ENCODE measurements around the gene NFKBIB. TPM values are rescaled to one million over a fixed set of nuclear protein-coding genes. Genes with fewer than 3 reads are reported as not detected.
"Not testable (repeated sequence)": the region's sequence is repeated elsewhere in the genome, so short reads cannot be mapped to it uniquely, and the experiment has no call there.

The NFKBIB gene
- total RNA-seq, 1 donor from 2014 or later, result 23.1 TPM

DNA sequence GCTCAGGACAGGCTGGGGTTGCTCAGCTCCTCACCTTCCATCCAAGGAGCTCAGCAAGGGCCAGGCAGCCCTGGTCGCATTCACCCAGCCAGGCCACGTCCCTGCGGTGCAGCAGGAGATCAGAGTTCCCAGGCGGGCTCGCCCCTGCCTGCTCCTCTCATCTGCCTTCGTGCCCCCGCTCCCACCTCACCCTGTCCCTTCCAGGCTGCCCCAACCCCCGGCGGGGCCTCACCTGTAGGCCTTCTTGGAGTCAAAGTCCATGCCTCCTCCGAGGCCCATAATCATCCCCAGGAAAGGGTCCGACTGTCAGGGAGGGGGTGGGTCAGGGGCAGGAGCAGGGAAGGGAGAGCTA, 20.4 kb upstream of the NFKBIB start:
- DNase-seq, result no peak
- Histone ChIP-seq H3K4me3 (no peak overlapping the region), H3K27ac (no peak overlapping the region), H3K9me3 (no peaks in the 10 kb centered on the region), H3K27me3 (ENCODE audit: low read depth) (no peaks in the 10 kb centered on the region), H3K4me1 (peaks cover 19% of the 10 kb centered on the region), H3K36me3 (peaks cover 47% of the 10 kb centered on the region)
- intact Hi-C loops (cut with DNase I), result no loop called here
- TF ChIP-seq, protein P1, sequence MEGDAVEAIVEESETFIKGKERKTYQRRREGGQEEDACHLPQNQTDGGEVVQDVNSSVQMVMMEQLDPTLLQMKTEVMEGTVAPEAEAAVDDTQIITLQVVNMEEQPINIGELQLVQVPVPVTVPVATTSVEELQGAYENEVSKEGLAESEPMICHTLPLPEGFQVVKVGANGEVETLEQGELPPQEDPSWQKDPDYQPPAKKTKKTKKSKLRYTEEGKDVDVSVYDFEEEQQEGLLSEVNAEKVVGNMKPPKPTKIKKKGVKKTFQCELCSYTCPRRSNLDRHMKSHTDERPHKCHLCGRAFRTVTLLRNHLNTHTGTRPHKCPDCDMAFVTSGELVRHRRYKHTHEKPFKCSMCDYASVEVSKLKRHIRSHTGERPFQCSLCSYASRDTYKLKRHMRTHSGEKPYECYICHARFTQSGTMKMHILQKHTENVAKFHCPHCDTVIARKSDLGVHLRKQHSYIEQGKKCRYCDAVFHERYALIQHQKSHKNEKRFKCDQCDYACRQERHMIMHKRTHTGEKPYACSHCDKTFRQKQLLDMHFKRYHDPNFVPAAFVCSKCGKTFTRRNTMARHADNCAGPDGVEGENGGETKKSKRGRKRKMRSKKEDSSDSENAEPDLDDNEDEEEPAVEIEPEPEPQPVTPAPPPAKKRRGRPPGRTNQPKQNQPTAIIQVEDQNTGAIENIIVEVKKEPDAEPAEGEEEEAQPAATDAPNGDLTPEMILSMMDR (IDR thresholded peaks at IDR 0.05), result no peak
- ATAC-seq, result no peak

DNA sequence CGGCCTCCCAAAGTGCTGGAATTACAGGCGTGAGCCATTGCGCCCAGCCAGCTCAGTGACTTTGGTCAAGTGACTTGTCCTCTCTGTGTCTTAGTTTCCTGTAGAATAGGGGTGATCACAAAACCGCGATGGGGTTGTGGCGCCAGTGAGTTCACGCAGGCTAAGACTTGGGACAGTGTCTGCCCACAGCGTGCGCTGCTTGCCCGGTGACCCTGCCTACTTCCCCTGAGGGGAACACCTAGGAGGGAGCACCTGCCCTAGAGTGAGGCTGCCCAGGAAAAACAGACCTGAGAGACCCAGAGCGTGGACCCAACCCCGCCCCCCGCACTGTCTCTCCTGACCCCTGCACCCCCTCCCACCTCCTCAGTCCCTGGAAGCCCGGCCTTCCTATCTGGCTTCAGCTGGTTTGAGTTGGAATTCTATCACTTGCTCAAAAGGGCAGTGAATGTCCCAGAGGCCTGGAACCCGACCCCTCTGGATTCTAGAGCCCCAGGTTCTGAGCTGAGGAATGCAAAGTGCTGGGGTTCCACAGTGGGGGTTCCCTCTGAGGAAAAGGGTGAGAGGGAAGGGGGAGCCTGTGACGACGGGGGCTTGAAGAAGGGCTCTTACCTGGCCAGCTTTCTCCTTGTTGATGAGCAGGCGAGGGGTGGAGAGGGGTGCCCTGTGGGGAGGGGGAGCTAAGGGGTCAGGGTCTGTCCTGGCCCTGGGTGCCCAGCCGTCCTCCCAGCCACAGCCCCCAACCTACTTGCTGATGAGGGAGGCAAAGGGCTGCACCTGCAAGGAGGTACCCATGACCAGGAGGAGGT, 19.5 kb upstream of the NFKBIB start:
- Histone ChIP-seq H3K27ac (no peak overlapping the region), H3K27me3 (ENCODE audit: low read depth) (no peaks in the 10 kb centered on the region), H3K4me3 (no peak overlapping the region), H3K36me3 (peaks cover 47% of the 10 kb centered on the region), H3K9me3 (no peaks in the 10 kb centered on the region), H3K4me1 (peaks cover 19% of the 10 kb centered on the region)
- no peak for ATAC-seq
- intact Hi-C loops (cut with DNase I), result no loop called here
- TF ChIP-seq, protein P1 (IDR thresholded peaks at IDR 0.05), result no peak
- no peak for DNase-seq

DNA sequence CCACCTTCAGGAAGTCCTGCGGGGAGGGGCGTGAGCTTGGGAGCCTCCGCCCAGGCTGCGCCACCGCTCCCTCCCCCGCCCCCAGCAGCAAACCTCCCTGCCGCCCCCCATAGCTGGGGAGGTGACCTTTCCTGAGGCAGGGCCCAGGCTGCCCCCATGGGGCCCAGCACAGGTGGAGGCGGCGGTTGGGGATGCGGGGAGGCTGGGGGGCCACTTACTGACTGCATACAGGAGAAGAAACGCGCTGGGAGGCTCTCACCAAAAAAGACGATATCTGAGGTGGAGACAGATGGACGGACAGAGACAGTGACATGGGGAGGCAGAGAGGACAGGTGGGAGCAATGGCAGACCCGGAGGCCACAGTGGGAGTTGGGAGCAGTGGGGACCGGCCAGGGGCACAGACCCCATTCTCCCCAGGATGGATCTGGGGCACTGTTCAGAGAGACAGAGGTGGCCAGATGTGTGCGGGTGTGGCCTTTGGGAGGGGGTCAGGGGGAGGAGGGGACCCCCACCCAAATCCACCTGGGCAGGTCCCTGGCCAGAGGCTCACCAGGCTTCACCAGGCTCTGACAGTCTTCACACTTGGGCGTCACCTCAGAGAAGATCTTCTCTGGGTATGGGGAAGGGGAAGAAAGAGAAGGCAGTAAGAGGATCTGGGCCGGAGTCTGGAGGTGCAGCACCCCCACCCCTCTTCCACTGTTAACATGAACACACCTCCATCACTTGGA, 18.7 kb upstream of the NFKBIB start:
- no peaks in the 10 kb centered on the region for H3K27me3 ChIP-seq (ENCODE audit: low read depth)
- peaks cover 50% of the 10 kb centered on the region for H3K36me3 ChIP-seq
- H3K4me1 ChIP-seq, result peaks cover 19% of the 10 kb centered on the region
- ATAC-seq, result no peak
- H3K27ac ChIP-seq, result no peak overlapping the region
- TF ChIP-seq, protein P1 (IDR thresholded peaks at IDR 0.05), result no peak
- DNase-seq, result no peak
- H3K9me3 ChIP-seq, result no peaks in the 10 kb centered on the region
- H3K4me3 ChIP-seq, result no peak overlapping the region
- intact Hi-C loops (cut with DNase I), result no loop called here

DNA sequence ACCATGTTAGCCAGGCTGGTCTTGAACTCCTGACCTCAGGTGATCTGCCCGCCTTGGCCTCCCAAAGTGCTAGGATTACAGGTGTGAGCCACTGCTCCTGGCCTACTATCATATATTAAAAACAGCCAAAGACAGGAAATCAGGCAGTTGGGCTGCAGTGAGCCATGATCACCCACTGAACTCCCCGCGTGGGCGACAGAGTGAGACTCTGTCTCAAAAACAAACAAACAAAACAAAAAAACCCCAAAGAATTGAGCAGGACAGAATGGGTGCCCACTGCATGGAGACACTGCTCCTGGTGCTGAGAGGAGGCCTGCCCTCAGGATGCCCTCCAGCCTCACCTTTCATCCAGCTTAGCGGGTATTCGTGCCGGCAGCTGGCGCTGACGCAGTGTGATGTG, 16.5 kb upstream of the NFKBIB start:
- Histone ChIP-seq H3K27ac (no peak overlapping the region), H3K4me1 (peaks cover 5% of the 10 kb centered on the region), H3K27me3 (ENCODE audit: low read depth) (no peaks in the 10 kb centered on the region), H3K36me3 (peaks cover 64% of the 10 kb centered on the region), H3K4me3 (no peak overlapping the region), H3K9me3 (no peaks in the 10 kb centered on the region)
- ATAC-seq, result no peak
- intact Hi-C loops (cut with DNase I), result no loop called here
- DNase-seq, result no peak
- TF ChIP-seq, protein P1 (IDR thresholded peaks at IDR 0.05), result no peak

DNA sequence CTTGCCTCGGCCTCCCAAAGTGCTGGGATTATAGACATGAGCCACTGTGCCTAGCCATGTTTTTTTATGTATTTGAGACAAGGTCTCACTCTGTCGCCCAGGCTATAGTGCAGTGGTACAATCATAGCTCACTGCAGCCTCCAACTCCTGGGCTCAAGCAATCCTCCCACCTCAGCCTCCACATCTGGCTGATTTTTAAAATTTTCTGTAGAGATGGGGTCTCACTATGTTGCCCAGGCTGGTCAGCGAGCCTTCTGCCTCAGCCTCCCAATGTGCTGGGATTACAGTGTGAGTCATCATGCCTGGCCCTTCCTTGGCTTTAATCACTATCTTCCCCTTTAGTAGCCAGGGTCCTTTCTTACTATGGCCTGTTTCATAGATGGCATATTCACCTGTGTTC, 15.1 kb upstream of the NFKBIB start:
- H3K27ac ChIP-seq; H3K4me3 ChIP-seq; H3K27me3 ChIP-seq (ENCODE audit: low read depth); ATAC-seq; intact Hi-C loops (cut with DNase I); H3K4me1 ChIP-seq; DNase-seq; H3K9me3 ChIP-seq: not testable (repeated sequence)
- H3K36me3 ChIP-seq, result peaks cover 71% of the 10 kb centered on the region

DNA sequence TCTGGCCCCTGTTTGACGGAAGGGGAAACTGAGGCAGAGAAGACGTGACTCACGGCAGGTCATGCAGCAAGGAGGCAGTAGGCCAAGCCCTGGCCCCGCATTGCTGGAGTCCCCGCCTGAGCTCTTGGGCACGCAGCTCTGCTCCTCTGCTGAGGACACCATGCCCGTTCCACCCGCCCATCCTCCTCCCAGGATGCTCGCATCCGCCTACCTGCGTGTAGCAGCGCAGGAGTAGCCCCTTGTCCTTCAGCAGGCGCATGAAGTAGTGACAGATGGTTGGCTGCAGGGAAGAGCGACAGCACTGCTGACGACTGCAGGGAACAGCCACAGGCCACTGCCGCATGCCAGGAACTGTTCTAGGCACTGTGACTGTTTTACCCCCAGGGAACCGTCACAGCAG, 10.9 kb upstream of the NFKBIB start:
- intact Hi-C loops (cut with DNase I), result no loop called here
- Histone ChIP-seq H3K4me3 (no peak overlapping the region), H3K27ac (no peak overlapping the region), H3K4me1 (peaks cover 9% of the 10 kb centered on the region), H3K36me3 (peaks cover 66% of the 10 kb centered on the region), H3K9me3 (no peaks in the 10 kb centered on the region), H3K27me3 (ENCODE audit: low read depth) (no peaks in the 10 kb centered on the region)
- TF ChIP-seq, protein P1 (IDR thresholded peaks at IDR 0.05), result no peak
- no peak for DNase-seq
- ATAC-seq, result no peak

Data from lower lobe of right lung (tissue), 2 donors.